Nephron progenitor cell (in vitro differentiated cells): ENCODE data around the gene RTL9.

Experiments used
- DNase-seq: peaks from one replicate; pipeline ENCODE4 v3.0.0; 2021
- H3K27ac Mint-ChIP-seq: 2 replicates; pipeline ENCODE4 v1.8.0; 2021; ENCODE audit warnings: mild to moderate bottlenecking, moderate library complexity, mixed read lengths
- H3K27me3 Mint-ChIP-seq: 2 replicates; pipeline ENCODE4 v1.8.0; 2021; ENCODE audit warnings: mild to moderate bottlenecking, low read depth, mixed read lengths; ENCODE audit not compliant: poor library complexity
- H3K36me3 Mint-ChIP-seq: 2 replicates; pipeline ENCODE4 v1.8.0; 2021; ENCODE audit warnings: low read depth, mixed read lengths
- H3K4me1 Mint-ChIP-seq: 2 replicates; pipeline ENCODE4 v1.8.0; 2021; ENCODE audit warnings: mixed read lengths
- H3K4me3 Mint-ChIP-seq: 2 replicates; pipeline ENCODE4 v1.8.0; 2021; ENCODE audit warnings: mild to moderate bottlenecking, moderate library complexity, mixed read lengths
- H3K9me3 Mint-ChIP-seq: 2 replicates; pipeline ENCODE4 v1.8.0; 2021; ENCODE audit warnings: mild to moderate bottlenecking, moderate library complexity, mixed read lengths
- TF ChIP-seq, protein P1 (sequence below): fragments of 200-600 bp; sonication (generic); IDR thresholded peaks from 2 replicates; pipeline ENCODE4 v1.5.0; 2021; ENCODE audit warnings: antibody characterized with exemption

RTL9 gene

GRCh38 chrX:110363244-110363643, 4.6 kb downstream of the RTL9 start:
- no peak overlapping the region for H3K4me3 Mint-ChIP-seq
- TF ChIP-seq, protein P1, sequence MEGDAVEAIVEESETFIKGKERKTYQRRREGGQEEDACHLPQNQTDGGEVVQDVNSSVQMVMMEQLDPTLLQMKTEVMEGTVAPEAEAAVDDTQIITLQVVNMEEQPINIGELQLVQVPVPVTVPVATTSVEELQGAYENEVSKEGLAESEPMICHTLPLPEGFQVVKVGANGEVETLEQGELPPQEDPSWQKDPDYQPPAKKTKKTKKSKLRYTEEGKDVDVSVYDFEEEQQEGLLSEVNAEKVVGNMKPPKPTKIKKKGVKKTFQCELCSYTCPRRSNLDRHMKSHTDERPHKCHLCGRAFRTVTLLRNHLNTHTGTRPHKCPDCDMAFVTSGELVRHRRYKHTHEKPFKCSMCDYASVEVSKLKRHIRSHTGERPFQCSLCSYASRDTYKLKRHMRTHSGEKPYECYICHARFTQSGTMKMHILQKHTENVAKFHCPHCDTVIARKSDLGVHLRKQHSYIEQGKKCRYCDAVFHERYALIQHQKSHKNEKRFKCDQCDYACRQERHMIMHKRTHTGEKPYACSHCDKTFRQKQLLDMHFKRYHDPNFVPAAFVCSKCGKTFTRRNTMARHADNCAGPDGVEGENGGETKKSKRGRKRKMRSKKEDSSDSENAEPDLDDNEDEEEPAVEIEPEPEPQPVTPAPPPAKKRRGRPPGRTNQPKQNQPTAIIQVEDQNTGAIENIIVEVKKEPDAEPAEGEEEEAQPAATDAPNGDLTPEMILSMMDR = no peak
- H3K4me1 Mint-ChIP-seq = no peaks in the 10 kb centered on the region
- H3K9me3 Mint-ChIP-seq = no peaks in the 10 kb centered on the region
- no peak overlapping the region for H3K27ac Mint-ChIP-seq
- DNase-seq = no peak
- H3K36me3 Mint-ChIP-seq = no peaks in the 10 kb centered on the region
- no peaks in the 10 kb centered on the region for H3K27me3 Mint-ChIP-seq

- DNase-seq = no peak
- Mint-ChIP-seq H3K36me3 (no peaks in the 10 kb centered on the region), H3K4me3 (no peak overlapping the region), H3K27me3 (no peaks in the 10 kb centered on the region), H3K9me3 (no peaks in the 10 kb centered on the region), H3K27ac (no peak overlapping the region), H3K4me1 (no peaks in the 10 kb centered on the region)
- TF ChIP-seq, protein P1 = no peak
Measured at GRCh38 chrX:110373310-110373709, 14.7 kb downstream of the RTL9 start.

DNA sequence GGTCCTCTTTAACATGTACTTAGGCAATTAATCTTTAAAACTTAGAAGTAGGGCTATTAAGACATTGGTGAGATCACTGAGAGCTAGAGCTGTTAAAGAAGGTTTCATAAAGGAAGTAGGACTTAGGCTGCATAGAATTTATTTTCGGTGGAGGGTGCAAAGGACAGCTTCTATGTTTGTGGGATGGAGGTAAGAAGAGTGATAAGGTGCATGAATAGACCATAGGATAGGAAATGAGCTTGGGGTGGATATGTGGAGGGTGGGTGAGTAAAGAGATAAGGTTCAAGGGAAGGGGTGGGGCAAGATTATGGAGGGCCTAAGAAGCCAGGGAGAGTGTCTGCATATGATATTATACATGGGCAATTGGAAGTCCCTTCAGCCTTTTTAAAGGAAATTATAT, 15.9 kb downstream of the RTL9 start:
- Mint-ChIP-seq H3K4me3 (no peak overlapping the region), H3K27ac (no peak overlapping the region), H3K9me3 (no peaks in the 10 kb centered on the region), H3K27me3 (no peaks in the 10 kb centered on the region), H3K36me3 (no peaks in the 10 kb centered on the region), H3K4me1 (no peaks in the 10 kb centered on the region)
- no peak for DNase-seq
- TF ChIP-seq, protein P1 = no peak

DNA sequence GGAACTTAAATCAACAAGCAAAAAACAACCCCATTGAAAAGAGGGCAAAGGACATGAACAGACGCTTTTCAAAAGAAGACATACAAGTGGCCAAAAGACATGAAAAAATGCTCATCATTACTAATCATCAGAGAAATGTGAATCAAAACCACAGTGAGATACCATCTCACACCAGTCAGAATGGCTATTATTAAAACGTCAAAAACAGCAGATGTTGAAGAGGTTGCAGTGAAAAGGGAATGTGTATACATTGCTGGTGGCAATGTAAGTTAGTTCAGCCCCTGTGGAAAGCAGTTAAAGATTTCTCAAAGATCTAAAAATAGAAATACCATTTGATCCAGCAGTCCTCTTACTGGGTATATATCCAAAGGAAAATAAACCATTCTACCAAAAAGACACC, 22.6 kb downstream of the RTL9 start:
- H3K4me3 Mint-ChIP-seq = no peak overlapping the region
- TF ChIP-seq, protein P1 = no peak
- H3K27ac Mint-ChIP-seq = no peak overlapping the region
- no peak for DNase-seq
- no peaks in the 10 kb centered on the region for H3K9me3 Mint-ChIP-seq
- H3K36me3 Mint-ChIP-seq = no peaks in the 10 kb centered on the region
- peaks cover 3% of the 10 kb centered on the region for H3K27me3 Mint-ChIP-seq
- H3K4me1 Mint-ChIP-seq = no peaks in the 10 kb centered on the region

GRCh38 chrX:110383414-110383813, 24.8 kb downstream of the RTL9 start:
- Mint-ChIP-seq H3K27me3 (peaks cover 3% of the 10 kb centered on the region), H3K27ac (no peak overlapping the region), H3K4me3 (no peak overlapping the region), H3K4me1 (no peaks in the 10 kb centered on the region), H3K36me3 (no peaks in the 10 kb centered on the region), H3K9me3 (no peaks in the 10 kb centered on the region)
- TF ChIP-seq, protein P1 = no peak
- no peak for DNase-seq

DNA sequence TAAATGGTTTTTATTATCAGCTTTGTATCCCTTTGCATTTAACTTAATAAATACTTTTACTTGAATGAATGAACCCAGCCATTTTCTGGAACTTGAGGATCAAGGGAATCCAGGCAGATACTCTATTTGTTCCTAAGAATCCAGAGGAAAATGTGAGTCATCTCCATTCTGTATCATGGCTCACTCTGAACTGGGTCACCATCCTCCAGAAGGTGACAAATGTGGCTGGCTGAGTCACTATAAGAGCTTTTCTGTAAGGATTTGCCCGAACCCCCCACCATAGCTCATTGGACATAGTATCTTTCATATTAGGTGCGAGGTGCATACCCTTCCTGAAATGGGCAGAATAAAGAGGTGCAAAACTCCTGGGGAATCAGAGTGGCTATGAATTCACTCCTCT, 25.8 kb downstream of the RTL9 start:
- TF ChIP-seq, protein P1 = no peak
- Mint-ChIP-seq H3K27me3 (peaks cover 3% of the 10 kb centered on the region), H3K36me3 (no peaks in the 10 kb centered on the region), H3K4me1 (peaks cover 2% of the 10 kb centered on the region), H3K9me3 (no peaks in the 10 kb centered on the region), H3K27ac (no peak overlapping the region), H3K4me3 (no peak overlapping the region)
- no peak for DNase-seq
